Upper lobe of left lung (tissue), 6 donors: ENCODE data around the gene OR51B6. TPM values are rescaled to one million over a fixed set of nuclear protein-coding genes. Genes with fewer than 3 reads are reported as not detected.

Experiments
- ATAC-seq, 2 donors: fragments of 200-7000 bp; cut with Tn5 transposase; one replicate each; pipeline ENCODE4 v1.9.1; 2022; ENCODE audit warnings: mild to moderate bottlenecking in 2 of 2, moderate library complexity in 2 of 2; ENCODE audit not compliant: low FRiP score in 2 of 2
- DNase-seq, 2 donors: peaks; one replicate each; pipeline ENCODE4 v3.0.0-alpha.2; 2019 to 2020
- H3K27ac ChIP-seq, 4 donors: fragments of 200-600 bp; sonication (generic); one replicate each; pipeline ENCODE4 v1.5.1; 2016 to 2019
- H3K27me3 ChIP-seq, 4 donors: fragments of 200-600 bp; sonication (generic); one replicate each; pipeline ENCODE4 v1.5.1; 2017 to 2019
- H3K36me3 ChIP-seq, 4 donors: fragments of 200-600 bp; sonication (generic); one replicate each; pipeline ENCODE4 v1.5.1; 2016 to 2019
- H3K4me1 ChIP-seq, 4 donors: fragments of 200-600 bp; sonication (generic); one replicate each; pipeline ENCODE4 v1.5.1; 2018 to 2019
- H3K4me3 ChIP-seq, 4 donors: fragments of 200-600 bp; sonication (generic); one replicate each; pipeline ENCODE4 v1.5.1; 2017 to 2019; ENCODE audit warnings: mild to moderate bottlenecking in 2 of 4, moderate library complexity in 1 of 4
- H3K9me3 ChIP-seq, 4 donors: fragments of 200-600 bp; sonication (generic); one replicate each; pipeline ENCODE4 v1.5.1; 2018 to 2019
- CTCF ChIP-seq, 6 experiments: fragments of 450-650 bp in 4 of 6; fragments of 200-600 bp in 2 of 6; sonication (generic) in 2 of 6; IDR thresholded peaks; one replicate each; pipeline ENCODE4 v1.5.1; 2016 to 2019; ENCODE audit warnings: antibody characterized with exemption in 6 of 6
- EP300 ChIP-seq, 4 donors: sonication (generic); formaldehyde crosslinking; IDR thresholded peaks; one replicate each; pipeline ENCODE4 v1.5.1; 2017; ENCODE audit warnings: antibody characterized with exemption in 4 of 4, control low read depth in 2 of 4
- POLR2A ChIP-seq, 4 donors: fragments of 450-650 bp; IDR thresholded peaks; one replicate each; pipeline ENCODE4 v1.5.1; 2016 to 2017; ENCODE audit warnings: antibody characterized with exemption in 4 of 4, mild to moderate bottlenecking in 2 of 4
- POLR2AphosphoS5 ChIP-seq, 2 donors: sonication (generic); formaldehyde crosslinking; IDR thresholded peaks; one replicate each; pipeline ENCODE4 v1.5.1; 2017; ENCODE audit warnings: antibody characterized with exemption in 2 of 2
- WGBS, 2 donors: methylation state at CpG; one replicate each; pipeline ENCODE4 v1.1.5; 2017 to 2018; 5-methylcytosine and 5-hydroxymethylcytosine counted together
- total RNA-seq, 6 donors: library from RNA; depleted of rRNA in 4 of 6; stranded (reverse); fragments of >200 nt in 4 of 6; gene quantifications; one replicate each; pipeline versions ENCODE4 v1.1.0 to v1.2.1, GENCODE V29; 2016 to 2021
- donor health status: DM: no; HTN: no; CAD: no; lungs with moderate emphysema.
- donor health status: DM: no; HTN: yes; CAD: no; lungs with severe emphysema.

The OR51B6 gene
- total RNA-seq, 6 donors from 2014 or later = not detected

- no peak for TF ChIP-seq EP300 (IDR thresholded peaks at IDR 0.05)
- TF ChIP-seq POLR2AphosphoS5 (IDR thresholded peaks at IDR 0.05) = no peak
- no peak for TF ChIP-seq POLR2A (IDR thresholded peaks at IDR 0.05)
- no peak for TF ChIP-seq CTCF (IDR thresholded peaks at IDR 0.05)
- Histone ChIP-seq H3K9me3 (no peaks in the 10 kb centered on the region), H3K27ac (no peak overlapping the region), H3K4me1 (no peaks in the 10 kb centered on the region), H3K27me3 (no peaks in the 10 kb centered on the region), H3K36me3 (no peaks in the 10 kb centered on the region), H3K4me3 (no peak overlapping the region)
- ATAC-seq (no peak), DNase-seq (no peak)
Measured at GRCh38 chr11:5369789-5370188, 18.5 kb downstream of the OR51B6 start.

GRCh38 chr11:5380740-5381342 is 29.5 kb downstream of the OR51B6 start:
- DNase-seq (peak in 1 of 2 donors; percentile 38), ATAC-seq (peak; percentile 66 to 80)
- 72 to 77% methylated on average over 4 of the region's 4 CpGs for WGBS, 2 donors
- Histone ChIP-seq H3K27ac (no peak overlapping the region), H3K9me3 (no peaks in the 10 kb centered on the region), H3K27me3 (no peaks in the 10 kb centered on the region), H3K4me3 (no peak overlapping the region), H3K4me1 (no peaks in the 10 kb centered on the region), H3K36me3 (no peaks in the 10 kb centered on the region)
- TF ChIP-seq EP300 (IDR thresholded peaks at IDR 0.05) (no peak), CTCF (IDR thresholded peaks at IDR 0.05) (peak in 5 of 6 experiments; percentile 14 to 56 (median 55)), POLR2A (IDR thresholded peaks at IDR 0.05) (no peak)

- no peak for TF ChIP-seq POLR2A (IDR thresholded peaks at IDR 0.05)
- no peak for TF ChIP-seq EP300 (IDR thresholded peaks at IDR 0.05)
- TF ChIP-seq CTCF (IDR thresholded peaks at IDR 0.05) = no peak
- no peak for TF ChIP-seq POLR2AphosphoS5 (IDR thresholded peaks at IDR 0.05)
- H3K4me1 ChIP-seq = no peaks in the 10 kb centered on the region
- WGBS, 2 donors = 69 to 76% methylated on average over 1 of the region's 1 CpG
- H3K27me3 ChIP-seq = no peaks in the 10 kb centered on the region
- ATAC-seq (no peak), DNase-seq (no peak)
- no peak within 1 kb of the TSS for H3K27ac ChIP-seq
- no peaks in the 10 kb centered on the region for H3K9me3 ChIP-seq
- no peak within 1 kb of the TSS for H3K4me3 ChIP-seq
- H3K36me3 ChIP-seq = no peaks in the 10 kb centered on the region
Measured at GRCh38 chr11:5383576-5383975, 32.3 kb downstream of the OR51B6 start, which contains the start of gene OR51M1. Gene OR51M1, plus strand, starts transcription at chr11:5383812. Its CDS starts 5,587 bp downstream, at chr11:5389399.

- H3K27me3 ChIP-seq = no peaks in the 10 kb centered on the region
- WGBS, 2 donors = 77 to 88% methylated on average over 2 of the region's 2 CpGs
- DNase-seq = no peak
Measured at GRCh38 chr11:5384335-5384734, 33.0 kb downstream of the OR51B6 start.

More at GRCh38 chr11:5384335-5384734, 33.0 kb downstream of the OR51B6 start:
- H3K36me3 ChIP-seq = no peaks in the 10 kb centered on the region
- TF ChIP-seq EP300 (IDR thresholded peaks at IDR 0.05) (no peak), CTCF (IDR thresholded peaks at IDR 0.05) (no peak), POLR2AphosphoS5 (IDR thresholded peaks at IDR 0.05) (no peak)
- no peaks in the 10 kb centered on the region for H3K4me1 ChIP-seq
- H3K9me3 ChIP-seq = no peaks in the 10 kb centered on the region
- H3K4me3 ChIP-seq = no peak overlapping the region
- H3K27ac ChIP-seq = no peak overlapping the region
- no peak for ATAC-seq
